ENCODE measurements around the gene RFPL3.

The RFPL3 gene

GRCh38 chr22:32327066-32327465 is 30.6 kb upstream of the RFPL3 start:
- no peak for TF ChIP-seq CTCF (IDR thresholded peaks at IDR 0.05; ENCODE audit: low read depth, low read length, missing control alignments)
- in situ Hi-C loops (cut with HindIII; ENCODE audit: low pct_ligation_motif_present, low sequenced_read_pairs) = no loop called here
- DNase-seq = no peak
- Histone ChIP-seq H3K4me3 (ENCODE audit: low read depth, low read length) (no peak overlapping the region), H3K27ac (no peak overlapping the region), H3K27me3 (replicated peaks) (no peaks in the 10 kb centered on the region), H3K36me3 (replicated peaks) (no peaks in the 10 kb centered on the region)

GRCh38 chr22:32327596-32328171 is 30.0 kb upstream of the RFPL3 start:
- no peak for TF ChIP-seq CTCF (IDR thresholded peaks at IDR 0.05; ENCODE audit: low read depth, low read length, missing control alignments)
- H3K27me3 ChIP-seq (replicated peaks) = no peaks in the 10 kb centered on the region
- in situ Hi-C loops (cut with HindIII; ENCODE audit: low pct_ligation_motif_present, low sequenced_read_pairs) = no loop called here
- H3K4me3 ChIP-seq (ENCODE audit: low read depth, low read length) = no peak overlapping the region
- no peaks in the 10 kb centered on the region for H3K36me3 ChIP-seq (replicated peaks)
- no peak for DNase-seq
- H3K27ac ChIP-seq = no peak overlapping the region

GRCh38 chr22:32328306-32329201 is 29.1 kb upstream of the RFPL3 start:
- no peak for DNase-seq
- no peak for TF ChIP-seq CTCF (IDR thresholded peaks at IDR 0.05; ENCODE audit: low read depth, low read length, missing control alignments)
- H3K27me3 ChIP-seq (replicated peaks) = no peaks in the 10 kb centered on the region
- H3K27ac ChIP-seq = no peak overlapping the region
- H3K4me3 ChIP-seq (ENCODE audit: low read depth, low read length) = no peak overlapping the region
- H3K36me3 ChIP-seq (replicated peaks) = no peaks in the 10 kb centered on the region
- in situ Hi-C loops (cut with HindIII; ENCODE audit: low pct_ligation_motif_present, low sequenced_read_pairs) = no loop called here

GRCh38 chr22:32329202-32329645 is 28.4 kb upstream of the RFPL3 start:
- DNase-seq = no peak
- no peaks in the 10 kb centered on the region for H3K27me3 ChIP-seq (replicated peaks)
- no peak overlapping the region for H3K27ac ChIP-seq
- no peak for TF ChIP-seq CTCF (IDR thresholded peaks at IDR 0.05; ENCODE audit: low read depth, low read length, missing control alignments)
- no peaks in the 10 kb centered on the region for H3K36me3 ChIP-seq (replicated peaks)
- H3K4me3 ChIP-seq (ENCODE audit: low read depth, low read length) = no peak overlapping the region
- in situ Hi-C loops (cut with HindIII; ENCODE audit: low pct_ligation_motif_present, low sequenced_read_pairs) = no loop called here

- H3K4me3 ChIP-seq (ENCODE audit: low read depth, low read length) = no peak overlapping the region
- DNase-seq = no peak
- H3K27ac ChIP-seq = no peak overlapping the region
- in situ Hi-C loops (cut with HindIII; ENCODE audit: low pct_ligation_motif_present, low sequenced_read_pairs) = no loop called here
- no peak for TF ChIP-seq CTCF (IDR thresholded peaks at IDR 0.05; ENCODE audit: low read depth, low read length, missing control alignments)
- no peaks in the 10 kb centered on the region for H3K36me3 ChIP-seq (replicated peaks)
- no peaks in the 10 kb centered on the region for H3K27me3 ChIP-seq (replicated peaks)
These were observed 26.3 kb upstream of the RFPL3 start for GRCh38 chr22:32331236-32331917.

Measured in brain microvascular endothelial cell (primary cell).